Loucy (cell line): ENCODE data around the gene FHIP2A.
"Not testable (repeated sequence)": the region's sequence is repeated elsewhere in the genome, so short reads cannot be mapped to it uniquely, and the experiment has no call there.

Source experiments
- H2AFZ ChIP-seq: fragments of 200-600 bp; sonication (generic); 2 replicates; pipeline ENCODE4 v1.6.0; 2016; ENCODE audit warnings: antibody characterized with exemption, mild to moderate bottlenecking, low read length, moderate library complexity
- H3F3A ChIP-seq: fragments of 200-600 bp; 2 replicates; pipeline ENCODE4 v1.6.0; 2016; ENCODE audit warnings: antibody characterized with exemption, low read depth, mild to moderate bottlenecking
- H3K27me3 ChIP-seq: fragments of 200-600 bp; sonication (generic); 2 replicates; pipeline ENCODE4 v1.6.1; 2014; ENCODE audit warnings: low read length, mild to moderate bottlenecking; ENCODE audit not compliant: insufficient read depth, poor library complexity, severe bottlenecking
- H3K36me3 ChIP-seq: fragments of 200-600 bp; sonication (generic); 2 replicates; pipeline ENCODE4 v1.6.1; 2016; ENCODE audit warnings: low read length; ENCODE audit not compliant: insufficient read depth
- H3K4me1 ChIP-seq: fragments of 200-600 bp; sonication (generic); 2 replicates; pipeline ENCODE4 v1.5.1; 2014; ENCODE audit warnings: low read length, mild to moderate bottlenecking; ENCODE audit not compliant: insufficient read depth, poor library complexity, severe bottlenecking
- H3K4me2 ChIP-seq: fragments of 200-600 bp; sonication (generic); 2 replicates; pipeline ENCODE4 v1.6.0; 2014; ENCODE audit warnings: antibody characterized with exemption, low read length, low read depth, mild to moderate bottlenecking; ENCODE audit not compliant: poor library complexity, severe bottlenecking
- H3K4me3 ChIP-seq: fragments of 200-600 bp; sonication (generic); 2 replicates; pipeline ENCODE4 v1.5.1; 2014; ENCODE audit warnings: low read length, mild to moderate bottlenecking, mixed read lengths; ENCODE audit not compliant: poor library complexity, severe bottlenecking
- H3K79me2 ChIP-seq: fragments of 200-600 bp; sonication (generic); 2 replicates; pipeline ENCODE4 v1.6.1; 2014; ENCODE audit warnings: low read length; ENCODE audit not compliant: insufficient read depth
- H3K9ac ChIP-seq: fragments of 200-600 bp; sonication (generic); 2 replicates; pipeline ENCODE4 v1.6.0; 2014; ENCODE audit warnings: mild to moderate bottlenecking, low read depth, low read length, moderate library complexity; ENCODE audit not compliant: poor library complexity, severe bottlenecking
- H3K9me2 ChIP-seq: fragments of 200-600 bp; sonication (generic); replicated peaks from 2 replicates; pipeline ENCODE4 v1.6.1; 2016; ENCODE audit warnings: low read depth, low read length, mixed read lengths
- H3K9me3 ChIP-seq: fragments of 200-600 bp; sonication (generic); 2 replicates; pipeline ENCODE4 v1.6.1; 2014; ENCODE audit warnings: mild to moderate bottlenecking, antibody characterized with exemption, low read length, low read depth; ENCODE audit not compliant: insufficient read depth
- H4K20me1 ChIP-seq: fragments of 200-600 bp; sonication (generic); 2 replicates; pipeline ENCODE4 v1.6.0; 2014; ENCODE audit warnings: antibody characterized with exemption, low read length, mild to moderate bottlenecking; ENCODE audit not compliant: insufficient read depth, poor library complexity, severe bottlenecking
- CTCF ChIP-seq: fragments of 200-600 bp; sonication (generic); conservative IDR thresholded peaks from 2 replicates; pipeline ENCODE4 v1.5.1; 2014; ENCODE audit warnings: mild to moderate bottlenecking, antibody characterized with exemption, low read length
- EZH2phosphoT487 ChIP-seq: fragments of 200-600 bp; IDR thresholded peaks from 2 replicates; pipeline ENCODE4 v1.6.1; 2018; ENCODE audit warnings: antibody characterized with exemption, mild to moderate bottlenecking, moderate library complexity, borderline replicate concordance

Gene FHIP2A

GRCh38 chr10:114782666-114783065, 38.9 kb upstream of the FHIP2A start:
- H3K9me2 ChIP-seq, result no peaks in the 10 kb centered on the region
- peaks cover 47% of the 10 kb centered on the region for H3K36me3 ChIP-seq
- no peaks in the 10 kb centered on the region for H3K9me3 ChIP-seq
- H3K4me3 ChIP-seq, result no peak overlapping the region
- H3K79me2 ChIP-seq, result peaks cover 55% of the 10 kb centered on the region
- no peaks in the 10 kb centered on the region for H3K27me3 ChIP-seq
- no peaks in the 10 kb centered on the region for H3F3A ChIP-seq
- H2AFZ ChIP-seq, result no peak overlapping the region
- H3K9ac ChIP-seq, result no peak overlapping the region
- H4K20me1 ChIP-seq, result peaks cover 50% of the 10 kb centered on the region
- TF ChIP-seq CTCF, result no peak
- H3K4me2 ChIP-seq, result no peak overlapping the region
- H3K4me1 ChIP-seq, result peaks cover 28% of the 10 kb centered on the region

- no peak for TF ChIP-seq EZH2phosphoT487
- TF ChIP-seq CTCF, result no peak
- H3K36me3 ChIP-seq, result peaks cover 46% of the 10 kb centered on the region
- no peaks in the 10 kb centered on the region; the same call in 1 of the 2 replicates for H3F3A ChIP-seq
- no peak overlapping the region for H3K9ac ChIP-seq
- H3K4me1 ChIP-seq, result peaks cover 28% of the 10 kb centered on the region
- no peak overlapping the region for H2AFZ ChIP-seq
- no peaks in the 10 kb centered on the region for H3K27me3 ChIP-seq
- no peak overlapping the region for H3K4me3 ChIP-seq
- H3K9me3 ChIP-seq, result no peaks in the 10 kb centered on the region
- peaks cover 53% of the 10 kb centered on the region for H3K79me2 ChIP-seq
- peaks cover 55% of the 10 kb centered on the region for H4K20me1 ChIP-seq
- H3K9me2 ChIP-seq, result no peaks in the 10 kb centered on the region
- H3K4me2 ChIP-seq, result no peak overlapping the region
Measured at GRCh38 chr10:114783686-114784085, 37.9 kb upstream of the FHIP2A start.

- H3K4me3 ChIP-seq, H3F3A ChIP-seq, H3K9me2 ChIP-seq, H2AFZ ChIP-seq, H3K27me3 ChIP-seq, H3K9me3 ChIP-seq, H3K9ac ChIP-seq, H3K4me2 ChIP-seq: not testable (repeated sequence)
- H4K20me1 ChIP-seq, result peaks cover 59% of the 10 kb centered on the region
- peak; percentile 67 for TF ChIP-seq CTCF
- H3K4me1 ChIP-seq, result peaks cover 17% of the 10 kb centered on the region
- H3K36me3 ChIP-seq, result peaks cover 36% of the 10 kb centered on the region
- H3K79me2 ChIP-seq, result peaks cover 64% of the 10 kb centered on the region
Measured at GRCh38 chr10:114786492-114786891, 35.1 kb upstream of the FHIP2A start.

- peaks cover 65% of the 10 kb centered on the region for H3K79me2 ChIP-seq
- peaks cover 43% of the 10 kb centered on the region for H3K36me3 ChIP-seq
- not testable (repeated sequence) for H3K27me3 ChIP-seq, H3K9me2 ChIP-seq, H3K9me3 ChIP-seq, H3K4me2 ChIP-seq, H3K9ac ChIP-seq, H3F3A ChIP-seq, H2AFZ ChIP-seq, H3K4me3 ChIP-seq
- H4K20me1 ChIP-seq, result peaks cover 59% of the 10 kb centered on the region
- H3K4me1 ChIP-seq, result peaks cover 12% of the 10 kb centered on the region
Measured at GRCh38 chr10:114787131-114787530, 34.4 kb upstream of the FHIP2A start.
